HEK293 (cell line): ENCODE results near the gene DCLK1.

Source experiments
- CTCF ChIP-seq: fragments of 450-650 bp; formaldehyde crosslinking; IDR thresholded peaks from 2 replicates; pipeline ENCODE4 v1.5.1; 2016; ENCODE audit warnings: missing biosample characterization, missing genetic modification characterization
- HOXC10 ChIP-seq: sonication (generic); formaldehyde crosslinking; IDR thresholded peaks from 2 replicates; pipeline ENCODE4 v1.8.1; 2023; ENCODE audit warnings: mild to moderate bottlenecking, missing genetic modification reagents
- KLF1 ChIP-seq: fragments of 450-650 bp; formaldehyde crosslinking; IDR thresholded peaks from 2 replicates; pipeline ENCODE4 v1.5.1; 2016; ENCODE audit warnings: missing biosample characterization, missing genetic modification characterization
- ZFHX2 ChIP-seq: fragments of 450-650 bp; formaldehyde crosslinking; conservative IDR thresholded peaks from 2 replicates; pipeline ENCODE4 v1.5.1; 2016; ENCODE audit warnings: missing biosample characterization, missing genetic modification characterization
- ZNF121 ChIP-seq: fragments of 450-650 bp; formaldehyde crosslinking; IDR thresholded peaks from 2 replicates; pipeline ENCODE4 v1.5.1; 2016; ENCODE audit warnings: missing biosample characterization, missing genetic modification characterization
- ZNF239 ChIP-seq: fragments of 450-650 bp; formaldehyde crosslinking; IDR thresholded peaks from 2 replicates; pipeline ENCODE4 v1.5.1; 2016; ENCODE audit warnings: missing biosample characterization, missing genetic modification characterization
- ZNF341 ChIP-seq: fragments of 450-650 bp; formaldehyde crosslinking; IDR thresholded peaks from 2 replicates; pipeline ENCODE4; 2016; ENCODE audit warnings: low read depth, missing biosample characterization, missing genetic modification characterization
- ZNF350 ChIP-seq: fragments of 450-650 bp; formaldehyde crosslinking; IDR thresholded peaks from 2 replicates; pipeline ENCODE4 v1.5.0; 2017; ENCODE audit warnings: missing biosample characterization, mild to moderate bottlenecking, missing genetic modification characterization
- ZNF596 ChIP-seq: fragments of 450-650 bp; IDR thresholded peaks from 2 replicates; pipeline ENCODE4 v1.5.0; 2018; ENCODE audit warnings: missing biosample characterization, mild to moderate bottlenecking, missing genetic modification characterization, moderate library complexity
- ZNF707 ChIP-seq: fragments of 450-650 bp; formaldehyde crosslinking; IDR thresholded peaks from 2 replicates; pipeline ENCODE4 v1.5.1; 2016; ENCODE audit warnings: missing biosample characterization, missing genetic modification characterization
- ZNF776 ChIP-seq: fragments of 450-650 bp; formaldehyde crosslinking; IDR thresholded peaks from 2 replicates; pipeline ENCODE4 v1.5.0; 2017; ENCODE audit warnings: missing biosample characterization, missing genetic modification characterization, borderline replicate concordance
- TF ChIP-seq, protein P1 (sequence below): fragments of 450-650 bp; formaldehyde crosslinking; optimal IDR thresholded peaks from 2 replicates; pipeline ENCODE3; 2016; ENCODE audit warnings: missing biosample characterization, mild to moderate bottlenecking, missing genetic modification characterization
- TF ChIP-seq, protein P2 (sequence below): sonication (generic); formaldehyde crosslinking; IDR thresholded peaks from 2 replicates; pipeline ENCODE4 v1.8.1; 2022; ENCODE audit warnings: mild to moderate bottlenecking, moderate library complexity, missing genetic modification reagents

GRCh38 chr13:36033035-36033434 lies 98.1 kb downstream of the DCLK1 start:
- TF ChIP-seq ZNF239 (no peak), ZFHX2 (tag by site-specific recombination) (no peak), CTCF (tag by site-specific recombination) (no peak), ZNF350 (tag by site-specific recombination) (no peak), HOXC10 (no peak), ZNF707 (tag by site-specific recombination) (no peak), KLF1 (tag by site-specific recombination) (no peak), ZNF776 (no peak), ZNF121 (tag by site-specific recombination) (no peak), ZNF341 (tag by site-specific recombination) (no peak), ZNF596 (no peak)
- TF ChIP-seq, protein P1, sequence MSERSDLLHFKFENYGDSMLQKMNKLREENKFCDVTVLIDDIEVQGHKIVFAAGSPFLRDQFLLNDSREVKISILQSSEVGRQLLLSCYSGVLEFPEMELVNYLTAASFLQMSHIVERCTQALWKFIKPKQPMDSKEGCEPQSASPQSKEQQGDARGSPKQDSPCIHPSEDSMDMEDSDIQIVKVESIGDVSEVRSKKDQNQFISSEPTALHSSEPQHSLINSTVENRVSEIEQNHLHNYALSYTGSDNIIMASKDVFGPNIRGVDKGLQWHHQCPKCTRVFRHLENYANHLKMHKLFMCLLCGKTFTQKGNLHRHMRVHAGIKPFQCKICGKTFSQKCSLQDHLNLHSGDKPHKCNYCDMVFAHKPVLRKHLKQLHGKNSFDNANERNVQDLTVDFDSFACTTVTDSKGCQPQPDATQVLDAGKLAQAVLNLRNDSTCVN (tag by site-specific recombination), result no peak
- TF ChIP-seq, protein P2, sequence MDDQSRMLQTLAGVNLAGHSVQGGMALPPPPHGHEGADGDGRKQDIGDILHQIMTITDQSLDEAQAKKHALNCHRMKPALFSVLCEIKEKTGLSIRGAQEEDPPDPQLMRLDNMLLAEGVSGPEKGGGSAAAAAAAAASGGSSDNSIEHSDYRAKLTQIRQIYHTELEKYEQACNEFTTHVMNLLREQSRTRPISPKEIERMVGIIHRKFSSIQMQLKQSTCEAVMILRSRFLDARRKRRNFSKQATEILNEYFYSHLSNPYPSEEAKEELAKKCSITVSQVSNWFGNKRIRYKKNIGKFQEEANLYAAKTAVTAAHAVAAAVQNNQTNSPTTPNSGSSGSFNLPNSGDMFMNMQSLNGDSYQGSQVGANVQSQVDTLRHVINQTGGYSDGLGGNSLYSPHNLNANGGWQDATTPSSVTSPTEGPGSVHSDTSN (CRISPR knock-in tag), result no peak
